Nucleus accumbens (tissue), 56 donors: ENCODE results near the gene STK38L.

Experiments used
- DNase-seq, 56 donors: peaks; one replicate each; lab custom pipeline; 2025; lab: John Stamatoyannopoulos, UW

STK38L gene

GRCh38 chr12:27272373-27273028 lies 28.4 kb downstream of the STK38L start:
- no peak for DNase-seq

GRCh38 chr12:27273114-27273513 lies 29.0 kb downstream of the STK38L start:
- no peak for DNase-seq

- DNase-seq, result no peak
Observed at GRCh38 chr12:27274706-27275105, 30.6 kb downstream of the STK38L start.

GRCh38 chr12:27276275-27276674 lies 32.2 kb downstream of the STK38L start:
- DNase-seq, result no peak

GRCh38 chr12:27277846-27278260 lies 33.8 kb downstream of the STK38L start:
- DNase-seq, result no peak

GRCh38 chr12:27279826-27280225 lies 35.7 kb downstream of the STK38L start:
- DNase-seq, result no peak

GRCh38 chr12:27280412-27280811 lies 36.3 kb downstream of the STK38L start:
- no peak for DNase-seq

- DNase-seq, result no peak
Observed at GRCh38 chr12:27282754-27283153, 38.7 kb downstream of the STK38L start.

GRCh38 chr12:27284021-27284420 lies 39.9 kb downstream of the STK38L start:
- DNase-seq, result no peak

- no peak for DNase-seq
Observed at GRCh38 chr12:27284751-27285150, 40.7 kb downstream of the STK38L start.

GRCh38 chr12:27285403-27285802 lies 41.3 kb downstream of the STK38L start:
- no peak for DNase-seq

GRCh38 chr12:27289414-27289813 lies 45.3 kb downstream of the STK38L start:
- DNase-seq, result no peak

- DNase-seq, result no peak
Observed at GRCh38 chr12:27290501-27291168, 46.5 kb downstream of the STK38L start.

GRCh38 chr12:27291862-27292261 lies 47.8 kb downstream of the STK38L start:
- DNase-seq, result no peak

GRCh38 chr12:27292718-27293117 lies 48.6 kb downstream of the STK38L start:
- no peak for DNase-seq

GRCh38 chr12:27293463-27293862 lies 49.4 kb downstream of the STK38L start:
- peak in 4 of 56 donors; percentile 2 to 30 (median 6) for DNase-seq

- DNase-seq, result no peak
Observed at GRCh38 chr12:27296674-27297073, 52.6 kb downstream of the STK38L start.

GRCh38 chr12:27297566-27297965 lies 53.5 kb downstream of the STK38L start:
- DNase-seq, result no peak

- DNase-seq, result no peak
Observed at GRCh38 chr12:27299102-27299501, 55.0 kb downstream of the STK38L start.

GRCh38 chr12:27300226-27300625 lies 56.1 kb downstream of the STK38L start:
- DNase-seq, result no peak

GRCh38 chr12:27303139-27304111 lies 59.3 kb downstream of the STK38L start:
- no peak for DNase-seq
